Esophagus squamous epithelium (tissue), 5 donors: ENCODE measurements around the gene SAP30L. TPM values are rescaled to one million over a fixed set of nuclear protein-coding genes. Genes with fewer than 3 reads are reported as not detected.

Experiments
- DNase-seq: peaks from one replicate; lab custom pipeline; 2025; lab: John Stamatoyannopoulos, UW
- H3K27ac ChIP-seq, 4 donors: fragments of 200-600 bp; sonication (generic); one replicate each; pipeline ENCODE4 v1.5.1; 2016 to 2019; ENCODE audit warnings: mild to moderate bottlenecking in 1 of 4
- H3K27me3 ChIP-seq, 4 donors: fragments of 200-600 bp; sonication (generic); 1 replicate in 3 of 4; 2 replicates in 1 of 4; pipeline versions ENCODE4 v1.5.1 to v1.6.0; 2017 to 2021; ENCODE audit warnings: antibody characterized with exemption in 1 of 4
- H3K36me3 ChIP-seq, 3 donors: fragments of 200-600 bp; sonication (generic); one replicate each; pipeline ENCODE4 v1.5.1; 2016 to 2019
- H3K4me1 ChIP-seq, 3 donors: fragments of 200-600 bp; sonication (generic); one replicate each; pipeline ENCODE4 v1.5.1; 2017 to 2019
- H3K4me3 ChIP-seq, 4 donors: fragments of 200-600 bp; sonication (generic); 1 replicate in 3 of 4; 2 replicates in 1 of 4; pipeline ENCODE4 v1.5.1; 2016 to 2019; ENCODE audit warnings: mild to moderate bottlenecking in 2 of 4, moderate library complexity in 1 of 4
- H3K9me3 ChIP-seq, 3 donors: fragments of 200-600 bp; sonication (generic); one replicate each; pipeline ENCODE4 v1.5.1; 2016 to 2019
- POLR2A ChIP-seq, 4 donors: fragments of 450-650 bp; IDR thresholded peaks; one replicate each; pipeline ENCODE4 v1.6.1; 2017; ENCODE audit warnings: antibody characterized with exemption in 4 of 4, mild to moderate bottlenecking in 4 of 4, moderate library complexity in 3 of 4
- WGBS, 2 donors: methylation state at CpG; one replicate each; pipeline ENCODE4 v1.1.5; 2018; 5-methylcytosine and 5-hydroxymethylcytosine counted together
- intact Hi-C: fragments of 100-400 bp; cut with DNase I; formaldehyde crosslinking; loops from one replicate; pipeline ENCODE4 v1.15.0; 2022
- total RNA-seq, 4 donors: library from RNA; depleted of rRNA; stranded (reverse); fragments of >200 nt; gene quantifications; one replicate each; pipeline ENCODE4 v1.1.0, GENCODE V29; 2016
- TF ChIP-seq, protein P1 (sequence below), 6 experiments: fragments of 450-650 bp in 4 of 6; fragments of 200-600 bp in 2 of 6; sonication (generic) in 2 of 6; IDR thresholded peaks; one replicate each; pipeline ENCODE4 v1.5.1; 2016 to 2019; ENCODE audit warnings: antibody characterized with exemption in 6 of 6, mild to moderate bottlenecking in 4 of 6, moderate library complexity in 4 of 6
- donor health status: DM: yes; HTN: yes; CAD: no.

The SAP30L gene
- total RNA-seq, 4 donors from 2014 or later, result 11.1 to 32.0 (median 12.0) TPM

DNA sequence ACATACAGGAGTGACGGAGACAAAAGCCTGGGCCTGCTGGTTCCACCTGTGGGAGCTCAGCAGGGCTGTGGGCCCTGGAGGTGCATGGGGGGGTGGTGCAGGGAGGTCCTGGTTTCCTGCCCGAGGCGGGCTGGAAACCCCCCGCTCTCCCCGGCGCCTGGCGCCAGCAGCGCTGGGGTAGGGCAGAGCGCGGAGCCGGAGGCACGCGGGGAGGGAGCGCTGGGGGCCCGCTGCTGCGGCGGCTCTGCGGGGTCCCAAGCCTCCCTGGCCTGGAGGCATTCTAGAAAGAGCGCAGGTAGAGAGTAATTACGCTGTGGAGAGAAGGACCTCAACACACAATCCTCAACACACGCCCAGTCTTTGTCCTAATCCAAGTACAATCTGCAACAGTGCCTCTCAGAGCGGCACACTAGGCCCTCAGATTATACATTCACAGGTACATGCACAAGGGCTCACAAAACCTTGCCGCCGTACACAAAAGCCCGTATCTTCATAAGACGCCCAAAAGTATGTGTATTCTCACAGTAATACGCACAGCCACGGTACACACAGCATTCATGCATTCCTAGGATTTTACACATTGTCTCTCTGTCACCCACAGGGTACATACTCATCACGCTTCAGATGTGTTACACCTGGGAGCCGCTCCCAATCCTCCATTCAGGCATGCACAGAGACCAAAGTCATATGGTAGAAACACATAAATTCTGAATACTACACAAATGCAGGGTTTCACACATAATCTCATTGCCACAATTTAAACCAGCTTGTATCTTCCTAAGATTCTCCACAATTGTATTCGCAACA is 34.4 kb downstream of the SAP30L start:
- Histone ChIP-seq H3K27ac (no peak overlapping the region), H3K4me1 (peaks cover 38 to 75% (median 40%) of the 10 kb centered on the region in 3 donors), H3K36me3 (no peaks in the 10 kb centered on the region), H3K27me3 (peaks cover 50 to 100% (median 92%) of the 10 kb centered on the region in 4 donors), H3K4me3 (no peak overlapping the region), H3K9me3 (no peaks in the 10 kb centered on the region)
- TF ChIP-seq POLR2A (IDR thresholded peaks at IDR 0.05), result no peak
- TF ChIP-seq, protein P1, sequence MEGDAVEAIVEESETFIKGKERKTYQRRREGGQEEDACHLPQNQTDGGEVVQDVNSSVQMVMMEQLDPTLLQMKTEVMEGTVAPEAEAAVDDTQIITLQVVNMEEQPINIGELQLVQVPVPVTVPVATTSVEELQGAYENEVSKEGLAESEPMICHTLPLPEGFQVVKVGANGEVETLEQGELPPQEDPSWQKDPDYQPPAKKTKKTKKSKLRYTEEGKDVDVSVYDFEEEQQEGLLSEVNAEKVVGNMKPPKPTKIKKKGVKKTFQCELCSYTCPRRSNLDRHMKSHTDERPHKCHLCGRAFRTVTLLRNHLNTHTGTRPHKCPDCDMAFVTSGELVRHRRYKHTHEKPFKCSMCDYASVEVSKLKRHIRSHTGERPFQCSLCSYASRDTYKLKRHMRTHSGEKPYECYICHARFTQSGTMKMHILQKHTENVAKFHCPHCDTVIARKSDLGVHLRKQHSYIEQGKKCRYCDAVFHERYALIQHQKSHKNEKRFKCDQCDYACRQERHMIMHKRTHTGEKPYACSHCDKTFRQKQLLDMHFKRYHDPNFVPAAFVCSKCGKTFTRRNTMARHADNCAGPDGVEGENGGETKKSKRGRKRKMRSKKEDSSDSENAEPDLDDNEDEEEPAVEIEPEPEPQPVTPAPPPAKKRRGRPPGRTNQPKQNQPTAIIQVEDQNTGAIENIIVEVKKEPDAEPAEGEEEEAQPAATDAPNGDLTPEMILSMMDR (IDR thresholded peaks at IDR 0.05), result no peak
- WGBS, 2 donors, result 15 to 20% methylated on average over 12 of the region's 31 CpGs
- DNase-seq, result no peak
- intact Hi-C loops, result no loop called here

DNA sequence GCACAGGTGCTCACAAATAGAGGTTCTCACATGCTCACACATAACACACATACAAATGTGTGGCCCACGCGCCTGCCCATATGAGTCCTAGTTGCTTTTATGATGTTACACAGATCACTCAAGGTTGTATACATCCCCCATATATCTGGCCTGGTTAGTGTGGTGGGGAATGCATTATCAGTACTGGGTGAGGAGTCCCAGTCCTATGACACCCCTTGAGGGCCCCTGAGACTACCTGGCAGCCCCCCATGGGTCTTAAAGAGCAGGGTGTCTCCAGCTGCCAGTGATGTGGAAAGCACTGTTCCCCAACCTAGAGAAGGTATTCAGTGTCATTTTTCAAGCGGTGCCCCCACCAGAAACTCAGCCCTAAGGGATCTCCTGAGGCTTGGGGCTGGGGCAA is 35.0 kb downstream of the SAP30L start:
- H3K9me3 ChIP-seq, result no peaks in the 10 kb centered on the region
- H3K36me3 ChIP-seq, result no peaks in the 10 kb centered on the region
- peaks cover 33 to 68% (median 34%) of the 10 kb centered on the region in 3 donors for H3K4me1 ChIP-seq
- peaks cover 50 to 100% (median 89%) of the 10 kb centered on the region in 4 donors for H3K27me3 ChIP-seq
- 21 to 28% methylated on average over 2 of the region's 3 CpGs for WGBS, 2 donors
- H3K27ac ChIP-seq, result no peak overlapping the region
- no peak overlapping the region for H3K4me3 ChIP-seq
- DNase-seq, result no peak
- intact Hi-C loops, result no loop called here
- no peak for TF ChIP-seq POLR2A (IDR thresholded peaks at IDR 0.05)
- TF ChIP-seq, protein P1 (IDR thresholded peaks at IDR 0.05), result no peak

DNA sequence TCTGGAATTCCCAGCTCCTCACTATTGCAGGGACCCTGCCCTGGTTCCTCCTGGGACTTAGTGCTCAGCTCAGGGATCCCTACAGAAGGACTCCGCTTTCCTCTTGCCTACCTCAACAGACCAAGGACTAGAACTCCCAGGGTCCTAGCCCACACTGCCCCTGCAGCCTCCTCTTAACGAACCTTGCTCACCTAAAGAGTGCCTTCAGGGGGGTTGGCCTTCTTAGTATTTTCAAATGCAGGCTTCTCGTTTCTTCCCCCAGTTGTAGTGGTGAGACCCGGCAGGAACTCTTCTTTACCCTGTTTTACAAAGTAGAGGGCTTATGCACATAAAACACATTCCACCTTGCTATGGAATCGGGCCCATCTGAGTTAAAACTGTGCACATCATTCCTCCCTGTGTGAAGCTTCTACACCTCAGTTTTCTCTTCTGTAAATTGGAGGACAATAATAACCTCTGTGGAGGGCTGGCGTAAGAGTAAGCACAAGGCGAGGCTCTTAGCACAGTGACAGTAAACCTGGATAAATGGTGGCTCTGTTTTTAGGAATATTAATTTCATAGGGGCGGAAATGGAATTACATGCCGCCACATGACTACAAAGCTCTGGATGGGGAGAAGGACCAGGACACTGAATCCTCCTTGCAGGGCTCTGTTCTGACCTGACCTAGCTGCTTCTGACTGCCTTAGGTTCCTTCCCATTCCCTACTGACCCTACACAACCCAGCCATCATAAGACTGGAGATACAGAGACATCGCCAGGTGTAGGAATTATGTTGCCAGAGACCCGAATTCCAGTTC is 36.0 kb downstream of the SAP30L start:
- no peak overlapping the region for H3K4me3 ChIP-seq
- no peaks in the 10 kb centered on the region for H3K9me3 ChIP-seq
- H3K4me1 ChIP-seq, result peaks cover 24 to 59% (median 24%) of the 10 kb centered on the region in 3 donors
- DNase-seq, result no peak
- 20 to 21% methylated on average over 10 to 11 of the region's 11 CpGs for WGBS, 2 donors
- no peak overlapping the region for H3K27ac ChIP-seq
- no peaks in the 10 kb centered on the region for H3K36me3 ChIP-seq
- no peak for TF ChIP-seq POLR2A (IDR thresholded peaks at IDR 0.05)
- TF ChIP-seq, protein P1 (IDR thresholded peaks at IDR 0.05), result no peak
- peaks cover 44 to 100% (median 89%) of the 10 kb centered on the region in 4 donors for H3K27me3 ChIP-seq
- intact Hi-C loops, result no loop called here

DNA sequence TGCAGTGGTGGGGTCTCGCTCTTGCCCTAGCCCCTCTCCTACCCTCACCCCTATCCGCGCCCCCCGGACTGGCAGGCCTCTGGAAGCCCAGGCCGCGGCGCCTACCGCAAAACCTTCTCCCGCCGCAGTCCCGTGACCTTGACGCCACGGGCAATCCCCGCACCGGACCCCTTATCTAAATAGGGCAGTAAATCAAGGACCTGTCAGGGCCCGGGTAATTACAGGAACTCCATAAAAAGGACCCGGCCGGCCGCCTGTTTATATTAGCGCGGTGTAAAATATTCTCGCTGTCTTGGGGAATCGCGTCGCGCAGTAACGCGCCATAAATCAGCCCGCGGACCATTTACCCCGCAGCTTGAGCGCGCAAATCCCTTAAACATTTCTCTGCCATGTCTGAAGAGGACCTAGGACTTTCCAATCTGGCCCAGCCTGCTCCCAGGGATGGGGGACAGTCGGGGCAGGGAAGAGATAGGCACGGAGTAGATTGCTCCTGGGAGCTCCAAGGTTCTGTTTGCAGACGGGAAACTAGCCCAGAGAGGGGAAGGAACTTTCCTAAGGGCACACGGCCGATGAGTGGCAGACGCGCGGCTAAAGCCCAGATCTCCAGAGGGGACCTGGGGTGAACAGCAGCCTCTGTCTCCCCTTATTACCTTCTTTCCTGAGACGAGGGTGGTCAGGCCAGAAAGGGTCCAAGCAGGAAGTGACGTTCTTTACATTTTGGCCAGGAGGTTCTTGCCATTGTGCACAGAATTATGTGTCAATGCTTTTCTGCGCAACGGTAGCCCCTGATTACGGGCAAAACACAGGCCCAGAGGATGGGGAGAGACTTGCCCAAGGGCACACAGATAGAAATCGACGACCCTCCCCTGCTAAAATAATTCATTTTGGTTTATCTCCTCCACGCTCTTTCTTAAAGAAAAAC is 37.0 kb downstream of the SAP30L start:
- H3K4me1 ChIP-seq, result peaks cover 14 to 49% (median 16%) of the 10 kb centered on the region in 3 donors
- no peak for DNase-seq
- H3K36me3 ChIP-seq, result no peaks in the 10 kb centered on the region
- H3K4me3 ChIP-seq, result no peak overlapping the region
- WGBS, 2 donors, result 15 to 26% methylated on average over 10 to 12 of the region's 49 CpGs
- H3K9me3 ChIP-seq, result no peaks in the 10 kb centered on the region
- H3K27me3 ChIP-seq, result peaks cover 38 to 100% (median 80%) of the 10 kb centered on the region in 4 donors
- no peak overlapping the region for H3K27ac ChIP-seq
- TF ChIP-seq POLR2A (IDR thresholded peaks at IDR 0.05), result no peak
- TF ChIP-seq, protein P1 (IDR thresholded peaks at IDR 0.05), result no peak
- intact Hi-C loops, result no loop called here
